ENCODE measurements around the gene GRM5.
"Not testable (repeated sequence)": the region's sequence is repeated elsewhere in the genome, so short reads cannot be mapped to it uniquely, and the experiment has no call there.

Gene GRM5

DNA sequence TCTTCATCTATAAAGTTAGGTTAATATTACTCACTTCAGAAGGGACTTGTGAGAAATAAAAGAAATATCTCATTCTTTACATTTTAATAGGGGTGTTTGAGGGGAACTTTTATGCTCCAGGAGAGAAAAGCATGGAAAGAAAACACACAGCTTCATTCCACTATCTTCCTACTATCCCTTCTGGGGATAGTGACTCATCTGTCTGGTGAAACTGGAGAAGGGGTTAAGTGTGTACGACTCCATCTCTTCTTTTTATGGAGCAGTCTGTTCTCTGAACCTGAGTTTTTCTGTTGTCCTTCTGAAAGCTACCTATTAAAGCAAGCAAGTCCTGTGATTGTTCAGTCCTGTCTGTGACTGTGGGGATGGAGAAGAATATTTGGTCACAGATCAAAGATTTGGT, 227.6 kb downstream of the GRM5 start:
- not testable (repeated sequence) for DNase-seq

DNA sequence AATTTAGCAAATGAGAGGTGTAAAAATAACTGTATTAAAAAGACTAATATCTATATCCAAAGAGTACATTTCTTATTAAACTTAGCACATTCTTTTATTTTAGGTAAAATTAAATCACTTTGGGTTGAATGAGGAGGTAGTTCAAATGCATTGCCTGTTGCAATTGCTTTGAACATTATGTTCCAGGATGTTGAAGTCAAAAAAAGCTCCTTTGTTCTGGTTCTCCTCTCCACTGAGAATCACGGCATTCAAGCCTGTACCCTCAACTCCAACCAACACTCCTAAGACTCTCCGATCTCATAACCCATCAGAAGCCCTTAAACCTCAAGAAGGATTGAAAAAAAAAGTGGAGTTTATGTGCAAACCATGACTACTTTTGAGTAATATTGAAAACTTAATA, 230.1 kb downstream of the GRM5 start:
- DNase-seq = not testable (repeated sequence)

DNA sequence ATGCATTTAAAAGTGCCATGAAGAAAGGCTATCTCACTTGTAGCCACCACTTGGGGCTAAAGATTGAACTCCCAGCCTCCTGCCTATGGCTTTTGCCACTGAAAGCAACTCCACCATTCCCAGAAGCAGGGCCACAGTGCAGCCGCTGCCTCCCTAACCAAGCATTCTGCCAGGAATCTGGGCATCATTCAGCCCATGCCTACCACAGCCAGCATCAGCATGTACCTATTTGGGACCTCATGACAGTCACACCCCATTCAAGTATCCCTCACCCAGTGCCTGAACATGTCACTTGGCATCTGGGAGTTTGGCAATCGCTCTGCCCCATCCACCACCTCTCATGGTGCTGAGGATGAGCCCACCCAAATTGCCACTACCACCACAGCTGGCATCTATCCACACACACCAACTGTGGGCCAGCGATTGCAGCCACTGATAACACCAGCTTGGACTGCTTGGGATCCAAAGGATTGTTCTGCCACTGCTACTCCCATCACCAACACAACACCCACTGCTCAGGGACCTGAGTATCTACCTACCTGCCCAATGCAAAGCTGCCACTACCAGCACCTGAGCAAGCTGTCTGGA, 234.4 kb downstream of the GRM5 start:
- no peak for DNase-seq

DNA sequence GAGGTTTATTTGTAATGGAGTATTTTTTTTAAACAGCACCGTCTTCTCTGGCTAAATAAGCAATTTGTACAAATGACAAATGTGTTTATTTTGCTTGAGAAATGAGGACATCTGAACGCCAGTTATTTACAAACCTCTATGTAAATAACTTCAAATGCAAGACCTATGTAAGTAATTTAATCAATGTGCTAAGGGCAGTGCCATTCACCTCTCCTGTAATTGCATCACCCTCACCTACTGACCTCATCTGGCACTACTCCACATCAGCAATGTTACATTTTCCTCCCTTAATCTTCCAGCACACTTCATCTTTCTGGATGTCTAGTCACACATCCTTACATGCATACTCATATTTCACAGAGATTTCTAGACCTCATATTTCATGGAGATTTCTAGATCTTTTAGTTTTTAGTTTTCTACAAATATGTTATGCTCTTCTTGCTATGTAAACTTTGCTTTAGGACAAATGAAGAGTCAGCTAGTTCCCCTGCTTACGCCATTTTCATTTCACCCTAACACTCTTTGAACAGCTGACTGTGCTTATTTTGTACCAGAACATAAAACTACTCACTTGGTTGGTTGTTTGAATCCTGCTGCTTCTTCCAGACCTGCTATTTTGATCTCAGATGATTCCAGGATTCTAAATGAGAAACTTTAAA, 238.6 kb downstream of the GRM5 start:
- no peak for DNase-seq

DNA sequence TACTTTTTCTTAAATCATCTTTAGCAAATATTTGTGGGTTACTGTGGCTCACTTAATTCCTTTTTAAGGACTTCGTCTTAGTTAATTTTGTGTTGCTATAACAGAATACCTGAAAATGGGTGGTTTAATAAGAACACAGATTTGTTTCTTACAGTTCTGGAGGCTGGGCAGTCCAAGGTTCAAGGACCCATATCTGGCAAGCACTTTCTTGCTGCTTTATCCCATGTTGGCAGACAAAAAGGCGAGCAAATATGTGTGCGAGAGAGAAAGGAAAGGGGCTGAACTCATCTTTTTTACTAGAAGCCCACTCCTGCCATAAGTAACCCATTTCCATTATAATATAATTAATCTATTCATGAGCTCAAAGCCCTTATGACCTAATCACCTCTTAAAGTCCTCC, 246.2 kb downstream of the GRM5 start:
- DNase-seq = no peak

DNA sequence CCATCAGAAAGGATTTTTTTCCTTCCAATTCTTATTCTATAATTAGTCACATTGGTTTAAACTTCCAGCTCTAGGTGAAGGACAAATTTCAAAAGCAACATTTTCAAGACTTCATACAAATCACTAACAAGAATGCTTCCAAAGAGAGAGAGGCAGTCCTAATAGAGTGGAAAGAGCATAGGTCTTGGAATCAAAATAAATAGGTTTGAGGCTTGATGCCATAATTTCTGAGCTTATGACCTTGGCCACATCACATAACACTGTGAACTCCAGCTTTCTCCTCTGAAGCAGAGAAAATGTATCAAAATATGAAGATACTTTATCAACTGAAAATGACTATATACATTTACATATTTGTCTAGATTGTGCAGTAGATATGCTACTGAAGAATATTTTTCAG, 246.8 kb downstream of the GRM5 start:
- DNase-seq = no peak

DNA sequence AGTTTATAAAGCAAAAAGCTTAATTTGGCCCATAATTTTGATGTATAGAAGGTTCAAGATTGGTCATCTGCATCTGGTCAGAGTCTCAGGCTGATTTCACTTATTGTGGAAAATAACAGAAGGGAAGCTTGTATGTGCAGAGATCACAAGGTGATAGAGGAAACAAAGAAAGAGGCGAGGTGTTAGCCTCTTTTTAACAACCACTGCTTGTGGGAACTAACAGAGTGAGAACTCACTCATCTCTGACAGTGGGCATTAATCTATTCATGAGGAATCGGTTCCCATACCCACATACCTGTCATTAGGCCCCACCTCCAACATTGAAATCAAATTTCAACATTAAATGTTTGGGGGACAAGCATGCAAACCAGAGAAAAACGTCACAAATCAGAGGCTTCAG, 250.3 kb downstream of the GRM5 start:
- DNase-seq = no peak

DNA sequence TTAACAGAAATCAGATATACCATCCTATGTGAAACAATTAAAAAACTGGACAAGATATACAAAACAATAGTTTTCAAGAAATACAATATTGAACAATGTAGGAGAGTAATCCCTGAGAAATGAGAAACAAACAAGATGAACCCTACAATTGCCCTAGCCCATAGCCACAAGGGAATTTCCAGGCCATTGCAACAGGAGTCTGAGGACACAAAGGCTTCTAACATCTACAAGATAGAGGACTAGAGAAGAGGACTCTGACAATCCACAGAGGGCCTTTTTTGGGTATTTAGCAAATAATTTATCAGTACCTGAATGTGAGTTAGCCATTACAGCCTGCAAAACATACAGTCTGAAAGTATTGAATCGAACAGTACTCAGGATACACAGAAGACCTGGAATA, 251.7 kb downstream of the GRM5 start:
- DNase-seq = no peak

DNA sequence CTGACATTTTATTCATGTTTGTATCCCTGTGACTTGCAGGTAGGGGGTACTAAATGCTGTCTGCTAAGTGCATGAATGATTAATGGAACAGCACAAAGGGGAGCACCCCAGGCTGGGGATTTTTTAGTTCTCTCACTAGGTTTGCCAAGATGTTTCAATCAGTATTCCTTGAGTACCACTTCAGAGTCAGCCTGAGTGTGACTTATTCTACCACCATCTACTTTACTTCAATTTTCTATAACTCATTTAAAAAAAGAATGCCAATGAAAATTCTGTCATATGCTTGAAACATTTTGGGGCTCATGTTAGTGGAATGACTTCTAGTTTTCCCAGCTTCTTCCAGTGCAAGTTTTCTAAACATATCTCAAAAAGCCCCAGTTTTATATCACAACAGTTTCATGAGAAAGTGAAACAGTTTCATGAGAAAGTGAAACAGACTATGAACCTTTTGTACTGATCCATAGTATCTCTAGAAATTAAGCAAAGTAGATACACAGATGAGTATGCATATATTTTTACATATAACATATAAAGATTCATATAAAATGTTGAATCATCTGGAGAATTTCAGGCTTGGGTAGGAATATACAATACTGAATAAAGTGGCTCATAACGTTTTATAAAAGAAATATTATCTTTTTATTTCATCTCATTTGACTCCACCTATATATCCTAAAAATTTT, 252.4 kb downstream of the GRM5 start:
- DNase-seq = no peak

DNA sequence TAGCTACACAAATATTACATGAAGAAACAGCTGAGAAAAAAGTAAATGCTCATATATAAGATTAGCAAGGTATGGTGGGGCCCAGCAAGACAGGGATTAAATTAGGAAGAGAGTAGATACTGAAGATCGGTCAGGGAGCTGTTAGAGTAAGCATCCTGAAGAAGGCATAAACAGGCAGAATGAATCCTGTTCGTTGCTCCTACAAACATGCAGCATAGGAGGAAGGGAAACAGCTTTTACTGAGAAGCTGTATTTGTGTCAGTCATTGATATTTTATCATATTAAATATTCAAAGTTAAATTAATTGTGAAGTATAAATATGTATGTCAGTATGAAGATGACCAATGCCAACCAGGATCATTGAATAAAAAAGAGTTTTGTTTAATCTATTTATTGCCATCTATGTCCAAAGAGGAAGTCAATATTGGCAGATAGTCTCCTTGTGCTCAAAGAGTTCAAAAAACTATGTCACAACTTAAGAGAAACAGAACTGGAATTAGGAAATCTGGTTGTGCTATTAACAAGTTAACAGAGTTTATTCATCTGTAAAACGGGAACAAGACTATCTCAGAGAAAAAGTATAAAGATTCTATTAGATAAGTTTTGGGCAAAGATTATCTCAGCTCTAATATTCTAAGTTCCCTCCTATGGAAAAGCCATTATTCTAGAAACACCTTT, 255.2 kb downstream of the GRM5 start:
- no peak for DNase-seq

DNA sequence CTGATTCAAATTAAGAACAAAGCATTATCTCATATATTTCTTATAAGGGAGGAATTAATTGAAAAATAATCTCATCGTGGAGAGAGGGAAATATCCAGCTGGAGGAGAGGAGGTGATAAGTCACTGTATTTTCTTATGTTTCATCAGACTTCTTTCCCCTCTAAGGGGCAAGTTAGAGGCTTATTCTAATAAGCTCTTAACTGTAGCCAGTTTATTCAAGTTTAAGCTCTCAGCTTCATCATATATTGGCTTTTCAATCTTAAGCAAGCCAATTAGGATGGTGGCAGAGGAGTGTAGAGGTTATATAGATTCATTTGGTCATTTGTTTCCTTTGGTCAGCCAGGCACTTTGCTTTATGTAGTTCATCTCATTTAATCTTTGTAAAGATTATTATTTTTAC, 256.7 kb downstream of the GRM5 start:
- DNase-seq = no peak

DNA sequence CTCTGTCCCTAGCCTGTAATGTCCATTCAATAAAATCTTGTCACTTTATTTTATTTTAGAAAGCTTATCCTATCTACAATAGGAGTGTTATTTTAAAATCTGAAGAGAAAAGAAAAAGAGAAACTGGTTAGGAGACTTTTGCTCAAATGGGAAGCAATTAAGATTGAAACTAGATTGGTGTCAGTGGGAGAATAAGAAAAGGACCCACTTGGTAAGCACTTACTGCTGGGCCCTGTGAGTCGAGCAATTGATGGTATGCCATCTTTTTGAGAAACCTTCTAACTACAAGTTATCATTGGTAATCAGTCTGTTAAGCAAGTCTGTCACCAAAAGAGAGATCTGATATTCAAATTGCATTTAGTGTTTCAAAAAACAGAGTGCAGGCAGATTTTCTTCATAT, 258.4 kb downstream of the GRM5 start:
- DNase-seq = no peak

DNA sequence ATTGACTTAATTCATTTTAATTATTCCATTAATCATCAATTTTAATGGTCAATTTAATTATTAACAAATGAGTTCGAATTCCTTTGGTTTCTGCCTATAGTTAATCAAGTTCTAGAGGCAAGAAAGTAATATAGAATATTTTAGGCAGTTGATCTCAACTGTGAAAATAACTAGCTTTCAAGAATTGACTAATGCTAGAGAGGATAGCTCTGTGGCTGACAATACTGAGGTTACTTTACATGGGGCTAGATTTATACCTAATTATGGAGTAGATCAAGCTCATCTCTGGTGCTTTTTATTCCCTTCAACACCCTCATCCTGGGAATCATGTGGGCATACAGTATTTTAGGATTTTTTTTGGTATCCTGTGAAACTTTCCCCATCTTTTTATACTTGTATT, 259.4 kb downstream of the GRM5 start:
- DNase-seq = no peak

DNA sequence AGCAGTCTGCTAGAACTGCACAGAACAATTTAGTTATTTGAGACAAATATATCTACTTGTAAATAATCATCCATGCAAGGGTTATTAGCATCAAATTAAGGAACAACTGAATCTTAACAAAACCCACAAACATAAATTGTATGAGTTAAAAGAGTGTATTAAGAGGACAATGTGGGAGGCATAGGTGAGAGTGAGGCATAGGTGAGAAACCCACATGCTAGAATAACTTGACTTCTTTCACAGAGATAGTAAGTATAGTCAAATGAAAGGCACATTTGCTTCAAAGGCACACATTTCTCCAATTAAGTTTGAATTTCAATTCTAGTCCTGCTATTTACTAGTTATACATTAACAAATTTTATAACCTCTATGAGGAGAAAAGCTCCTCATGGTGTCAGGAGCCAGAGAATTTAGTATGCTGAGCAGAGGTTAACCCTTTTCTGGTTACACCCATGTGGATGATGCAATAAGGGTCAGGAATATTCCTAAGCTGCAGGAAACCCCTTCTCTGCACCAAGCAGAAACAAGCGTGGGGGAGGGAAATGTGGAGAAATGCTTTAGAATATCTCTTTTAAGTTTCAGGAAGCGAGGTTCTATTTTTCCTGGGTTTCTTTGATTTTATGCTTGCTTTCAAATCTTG, 264.2 kb downstream of the GRM5 start:
- no peak for DNase-seq

DNA sequence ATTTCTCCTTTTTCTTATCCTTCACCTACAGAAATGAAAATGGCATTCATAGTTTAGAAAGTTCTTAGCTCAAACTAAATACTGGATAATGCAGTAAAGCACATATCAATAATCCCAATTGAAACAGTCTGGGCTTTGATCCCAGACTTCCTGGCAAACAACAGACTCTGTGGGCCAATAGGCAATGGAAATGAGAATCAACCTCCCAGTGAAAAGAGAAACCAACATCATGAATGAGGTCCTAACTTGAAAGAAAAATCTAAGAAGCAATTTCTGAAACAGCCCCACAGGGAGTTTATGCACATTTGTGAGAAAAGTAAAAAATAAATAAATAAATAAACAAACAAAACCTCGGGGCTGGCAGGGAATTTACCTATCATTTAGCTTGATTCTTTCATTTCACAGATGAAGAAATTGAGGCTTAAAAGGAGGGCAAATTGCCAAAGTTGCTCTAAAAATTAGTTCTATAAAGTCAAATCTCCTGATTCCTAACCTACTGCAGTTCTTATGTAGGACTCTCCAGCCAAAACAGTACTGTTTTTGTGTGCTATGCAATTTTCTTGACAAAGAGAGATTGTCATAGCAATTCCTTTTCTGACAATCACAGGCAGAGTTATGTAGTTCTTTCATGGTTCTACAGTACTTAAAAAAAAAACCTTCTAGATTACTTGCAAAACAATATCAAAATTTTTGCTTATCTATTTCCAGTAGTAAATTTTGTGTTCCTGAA, 265.8 kb downstream of the GRM5 start:
- peak in 9 of 51 donors; percentile 0 to 39 (median 2) for DNase-seq

DNA sequence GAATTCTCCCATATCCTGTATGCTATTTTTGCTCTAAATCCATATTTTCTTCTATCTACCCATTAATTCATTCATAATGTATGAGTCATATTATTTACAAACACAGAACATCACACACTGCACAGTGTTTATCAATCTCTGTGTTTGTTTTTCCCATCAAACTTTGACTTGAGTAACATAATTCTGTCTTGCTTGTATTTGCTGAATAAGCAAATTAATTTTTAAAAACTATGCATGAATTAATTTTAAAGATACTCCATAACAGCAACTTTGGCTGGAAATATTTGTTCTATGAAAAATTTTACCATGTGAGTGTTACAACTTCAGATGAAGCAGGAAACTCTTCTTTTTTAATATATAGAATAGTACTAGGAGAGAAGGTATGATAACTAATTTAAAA, 275.6 kb downstream of the GRM5 start:
- no peak for DNase-seq

DNA sequence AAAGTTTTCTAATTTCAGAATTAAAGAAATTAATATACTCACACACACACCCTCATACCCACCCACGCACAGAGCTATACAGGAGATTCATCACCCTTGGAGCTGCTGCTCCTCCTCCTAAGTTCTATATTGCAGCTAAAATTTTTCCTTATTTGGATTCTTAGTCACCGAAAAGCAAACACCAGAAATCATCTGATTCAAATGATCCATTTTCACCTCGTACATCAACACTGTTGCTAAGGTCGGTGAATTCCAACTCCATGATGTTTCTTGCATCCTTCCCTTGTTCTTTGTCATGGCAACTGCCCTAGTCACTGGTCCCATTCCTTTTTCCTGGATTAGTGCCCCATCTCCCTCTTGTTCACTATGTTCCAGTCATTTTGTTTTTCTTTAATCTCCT, 286.2 kb downstream of the GRM5 start:
- DNase-seq = peak in 1 of 51 donors; percentile 1

DNA sequence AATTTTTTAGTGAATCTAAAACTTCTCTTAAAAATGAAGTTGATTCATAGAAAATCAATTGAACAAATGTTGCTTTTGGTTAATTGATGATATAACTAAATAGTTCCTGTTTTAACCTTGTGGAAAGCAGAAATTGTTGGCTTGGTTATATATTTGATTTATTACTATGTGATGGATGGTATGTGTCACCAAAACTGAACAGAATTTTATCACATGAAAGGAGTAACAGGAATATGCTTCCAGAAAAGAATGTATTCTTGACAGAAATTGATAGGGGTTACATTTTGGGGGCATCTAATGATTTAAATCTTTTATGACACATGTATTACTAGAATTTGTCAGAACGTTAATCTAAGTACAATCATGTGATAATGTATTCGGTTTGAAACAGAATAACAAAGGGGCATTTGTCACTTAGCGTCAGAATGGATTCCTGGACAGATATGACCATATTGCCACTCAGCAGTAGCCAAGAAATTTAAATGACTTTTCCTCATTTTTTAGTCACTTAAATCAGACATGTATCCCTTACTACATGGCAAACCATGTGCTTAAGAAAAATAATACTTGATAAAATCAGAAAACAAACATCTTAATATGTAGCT, 295.2 kb downstream of the GRM5 start:
- no peak for DNase-seq

DNA sequence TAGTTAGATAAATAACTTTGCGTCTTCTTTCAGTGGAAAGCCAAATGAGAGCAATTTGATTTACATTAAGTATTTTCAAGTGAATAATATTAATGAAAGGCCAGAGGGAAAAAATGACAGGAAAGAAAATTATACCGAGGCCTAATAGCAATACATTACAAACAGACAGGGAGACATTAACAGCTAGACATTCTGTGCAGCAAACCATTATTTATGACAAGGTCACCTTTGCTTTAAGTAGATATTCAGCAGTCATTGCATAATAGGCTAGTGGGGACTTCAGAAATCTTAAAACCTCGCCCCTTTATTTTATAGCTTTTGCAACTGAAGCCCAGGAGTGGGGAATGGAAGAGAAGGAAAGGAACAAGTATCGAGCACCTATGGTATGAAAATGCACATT, 321.6 kb downstream of the GRM5 start:
- DNase-seq = no peak

DNA sequence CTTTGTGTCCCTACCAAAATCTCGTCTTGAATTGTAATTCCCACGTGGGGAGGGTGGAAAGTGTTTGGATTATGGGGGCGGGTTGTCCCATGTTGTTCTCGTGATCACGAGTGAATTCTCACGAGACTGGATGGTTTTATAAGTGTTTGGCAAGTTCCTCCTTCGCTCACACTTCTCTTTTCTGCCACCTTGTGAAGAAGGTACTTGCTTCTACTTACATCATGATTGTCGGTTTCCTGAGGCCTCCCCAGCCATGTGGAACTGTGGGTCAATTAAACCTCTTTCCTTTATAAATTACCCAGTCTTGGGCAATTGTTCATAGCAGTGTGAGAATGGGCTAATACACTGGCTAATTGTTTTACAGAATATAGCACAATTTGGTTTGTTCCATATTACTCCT, 326.3 kb downstream of the GRM5 start:
- DNase-seq = no peak

DNA sequence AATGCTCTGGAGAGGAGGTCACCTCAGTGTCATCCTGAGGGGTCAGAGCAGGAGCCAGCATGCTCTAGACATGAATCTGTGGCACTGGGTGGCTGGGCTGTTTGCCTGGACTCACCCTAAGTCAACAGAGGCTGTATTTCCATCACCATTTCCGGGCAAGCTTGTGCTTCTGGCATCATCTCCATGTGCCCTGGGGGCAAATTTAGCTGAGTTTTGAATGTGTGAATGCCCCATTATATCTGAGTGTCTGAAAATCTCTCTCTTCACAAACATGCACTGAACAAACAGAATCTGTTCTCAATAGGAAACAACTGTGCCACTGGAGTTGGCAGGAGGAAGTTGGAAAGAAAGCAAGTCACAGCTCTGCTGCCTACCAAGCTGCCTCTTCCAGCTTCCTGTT, 356.2 kb downstream of the GRM5 start:
- peak in 44 of 51 donors; percentile 1 to 73 (median 31) for DNase-seq
